HL-60 (cell line): ENCODE data around the gene SHKBP1.

Experiments
- DNase-seq, 2 experiments: peaks; one replicate each; pipeline ENCODE4 v3.0.0-alpha.2; 2010 to 2020; ENCODE audit warnings: low read depth in 1 of 2, low spot score in 1 of 2
- H3K27ac ChIP-seq: fragments of 250-450 bp; sonication (Bioruptor Pico); replicated peaks from 2 replicates; pipeline ENCODE4 v1.5.1; 2020; ENCODE audit warnings: mild to moderate bottlenecking, moderate library complexity
- H3K27me3 ChIP-seq: fragments of 250-450 bp; sonication (Bioruptor Pico); 2 replicates; pipeline ENCODE4 v1.5.1; 2021; ENCODE audit warnings: mild to moderate bottlenecking, moderate library complexity; ENCODE audit not compliant: insufficient read depth, poor library complexity, severe bottlenecking
- H3K4me3 ChIP-seq: replicated peaks from 2 replicates; pipeline ENCODE4 v1.5.1; 2011; ENCODE audit warnings: mild to moderate bottlenecking, control low read depth, low read length; ENCODE audit not compliant: insufficient read depth
- GABPA ChIP-seq: IDR thresholded peaks from 2 replicates; pipeline ENCODE4 v1.6.1; 2012; ENCODE audit warnings: low read depth
- POLR2AphosphoS5 ChIP-seq: IDR thresholded peaks from 2 replicates; pipeline ENCODE4 v1.6.1; 2012; ENCODE audit warnings: low read depth
- SPI1 ChIP-seq: IDR thresholded peaks from 2 replicates; pipeline ENCODE4 v1.6.1; 2012; ENCODE audit warnings: low read depth, mild to moderate bottlenecking, borderline replicate concordance
- TF ChIP-seq, protein P1 (sequence below): IDR thresholded peaks from one replicate; pipeline ENCODE4 v1.5.1; 2011; ENCODE audit warnings: low read length, control low read depth, inconsistent platforms; ENCODE audit not compliant: insufficient read depth
- TF ChIP-seq, protein P2 (sequence below): IDR thresholded peaks from 2 replicates; pipeline ENCODE4 v1.6.1; 2012; ENCODE audit warnings: low read depth; ENCODE audit not compliant: insufficient replicate concordance

Gene SHKBP1

DNA sequence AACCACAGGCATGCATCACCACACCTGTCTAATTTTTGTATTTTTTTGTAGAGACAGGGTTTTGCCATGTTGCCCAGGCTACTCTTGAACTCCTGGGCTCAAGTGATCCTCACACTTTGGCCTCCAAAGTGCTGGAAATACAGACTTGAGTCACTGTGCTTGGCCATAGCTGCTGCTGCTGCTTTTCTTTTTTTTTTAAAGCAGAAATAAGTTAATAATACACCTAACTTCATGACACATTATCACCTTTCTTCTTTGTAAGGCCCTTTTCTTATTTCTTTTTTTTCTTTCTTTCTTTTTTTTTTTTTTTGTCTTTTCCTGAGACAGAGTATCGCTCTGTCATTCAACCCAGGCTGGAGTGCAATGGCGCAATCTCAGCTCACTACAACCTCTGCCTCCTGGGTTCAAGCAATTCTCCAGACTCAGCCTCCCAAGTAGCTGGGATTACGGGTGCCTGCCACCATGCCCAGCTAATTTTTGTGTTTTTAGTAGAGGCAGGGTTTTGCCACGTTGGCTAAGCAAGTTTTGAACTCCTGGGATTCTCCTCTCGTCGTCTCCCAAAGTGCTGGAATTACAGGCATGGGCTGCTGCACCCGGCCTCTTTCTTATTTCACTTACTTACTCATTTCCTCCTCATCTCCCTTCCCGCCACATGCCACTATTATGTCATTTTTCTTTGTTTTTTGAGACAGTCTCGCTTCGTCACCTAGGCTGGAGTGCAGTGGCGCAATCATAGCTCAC, 8.7 kb downstream of the SHKBP1 start:
- Histone ChIP-seq H3K4me3 (no peak overlapping the region), H3K27me3 (no peaks in the 10 kb centered on the region), H3K27ac (no peak overlapping the region; the same call in 1 of the 2 replicates)
- TF ChIP-seq POLR2AphosphoS5 (no peak), GABPA (no peak), SPI1 (no peak)
- TF ChIP-seq, protein P1, sequence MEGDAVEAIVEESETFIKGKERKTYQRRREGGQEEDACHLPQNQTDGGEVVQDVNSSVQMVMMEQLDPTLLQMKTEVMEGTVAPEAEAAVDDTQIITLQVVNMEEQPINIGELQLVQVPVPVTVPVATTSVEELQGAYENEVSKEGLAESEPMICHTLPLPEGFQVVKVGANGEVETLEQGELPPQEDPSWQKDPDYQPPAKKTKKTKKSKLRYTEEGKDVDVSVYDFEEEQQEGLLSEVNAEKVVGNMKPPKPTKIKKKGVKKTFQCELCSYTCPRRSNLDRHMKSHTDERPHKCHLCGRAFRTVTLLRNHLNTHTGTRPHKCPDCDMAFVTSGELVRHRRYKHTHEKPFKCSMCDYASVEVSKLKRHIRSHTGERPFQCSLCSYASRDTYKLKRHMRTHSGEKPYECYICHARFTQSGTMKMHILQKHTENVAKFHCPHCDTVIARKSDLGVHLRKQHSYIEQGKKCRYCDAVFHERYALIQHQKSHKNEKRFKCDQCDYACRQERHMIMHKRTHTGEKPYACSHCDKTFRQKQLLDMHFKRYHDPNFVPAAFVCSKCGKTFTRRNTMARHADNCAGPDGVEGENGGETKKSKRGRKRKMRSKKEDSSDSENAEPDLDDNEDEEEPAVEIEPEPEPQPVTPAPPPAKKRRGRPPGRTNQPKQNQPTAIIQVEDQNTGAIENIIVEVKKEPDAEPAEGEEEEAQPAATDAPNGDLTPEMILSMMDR: no peak
- TF ChIP-seq, protein P2, sequence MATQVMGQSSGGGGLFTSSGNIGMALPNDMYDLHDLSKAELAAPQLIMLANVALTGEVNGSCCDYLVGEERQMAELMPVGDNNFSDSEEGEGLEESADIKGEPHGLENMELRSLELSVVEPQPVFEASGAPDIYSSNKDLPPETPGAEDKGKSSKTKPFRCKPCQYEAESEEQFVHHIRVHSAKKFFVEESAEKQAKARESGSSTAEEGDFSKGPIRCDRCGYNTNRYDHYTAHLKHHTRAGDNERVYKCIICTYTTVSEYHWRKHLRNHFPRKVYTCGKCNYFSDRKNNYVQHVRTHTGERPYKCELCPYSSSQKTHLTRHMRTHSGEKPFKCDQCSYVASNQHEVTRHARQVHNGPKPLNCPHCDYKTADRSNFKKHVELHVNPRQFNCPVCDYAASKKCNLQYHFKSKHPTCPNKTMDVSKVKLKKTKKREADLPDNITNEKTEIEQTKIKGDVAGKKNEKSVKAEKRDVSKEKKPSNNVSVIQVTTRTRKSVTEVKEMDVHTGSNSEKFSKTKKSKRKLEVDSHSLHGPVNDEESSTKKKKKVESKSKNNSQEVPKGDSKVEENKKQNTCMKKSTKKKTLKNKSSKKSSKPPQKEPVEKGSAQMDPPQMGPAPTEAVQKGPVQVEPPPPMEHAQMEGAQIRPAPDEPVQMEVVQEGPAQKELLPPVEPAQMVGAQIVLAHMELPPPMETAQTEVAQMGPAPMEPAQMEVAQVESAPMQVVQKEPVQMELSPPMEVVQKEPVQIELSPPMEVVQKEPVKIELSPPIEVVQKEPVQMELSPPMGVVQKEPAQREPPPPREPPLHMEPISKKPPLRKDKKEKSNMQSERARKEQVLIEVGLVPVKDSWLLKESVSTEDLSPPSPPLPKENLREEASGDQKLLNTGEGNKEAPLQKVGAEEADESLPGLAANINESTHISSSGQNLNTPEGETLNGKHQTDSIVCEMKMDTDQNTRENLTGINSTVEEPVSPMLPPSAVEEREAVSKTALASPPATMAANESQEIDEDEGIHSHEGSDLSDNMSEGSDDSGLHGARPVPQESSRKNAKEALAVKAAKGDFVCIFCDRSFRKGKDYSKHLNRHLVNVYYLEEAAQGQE: no peak
- peak; percentile 70 to 75 for DNase-seq

DNA sequence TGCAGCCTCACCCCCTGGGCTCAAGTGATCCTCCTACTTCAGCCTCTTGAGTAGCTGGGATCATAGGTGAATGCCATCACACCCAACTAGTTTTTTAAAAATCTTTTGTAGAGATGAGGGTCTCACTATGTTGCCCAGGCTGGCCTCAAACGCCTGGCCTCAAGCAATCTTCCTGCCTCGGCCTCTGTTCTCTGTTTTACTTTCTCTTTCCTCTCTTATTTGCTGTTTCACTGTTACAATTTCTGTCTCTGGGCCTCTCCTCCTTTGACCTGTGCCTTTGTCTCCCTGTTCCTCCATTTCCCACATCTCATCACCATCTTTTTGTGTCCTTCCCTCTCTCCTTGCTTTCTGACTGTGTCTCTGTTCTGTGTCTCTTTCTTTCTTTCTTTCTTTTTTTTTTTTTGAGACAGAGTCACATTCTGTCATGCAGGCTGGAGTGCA, 9.3 kb downstream of the SHKBP1 start:
- no peak for DNase-seq
- Histone ChIP-seq H3K27ac (no peak overlapping the region), H3K27me3 (no peaks in the 10 kb centered on the region), H3K4me3 (no peak overlapping the region)
- TF ChIP-seq GABPA (no peak), POLR2AphosphoS5 (no peak), SPI1 (no peak)
- TF ChIP-seq, protein P2: no peak
- TF ChIP-seq, protein P1: no peak

DNA sequence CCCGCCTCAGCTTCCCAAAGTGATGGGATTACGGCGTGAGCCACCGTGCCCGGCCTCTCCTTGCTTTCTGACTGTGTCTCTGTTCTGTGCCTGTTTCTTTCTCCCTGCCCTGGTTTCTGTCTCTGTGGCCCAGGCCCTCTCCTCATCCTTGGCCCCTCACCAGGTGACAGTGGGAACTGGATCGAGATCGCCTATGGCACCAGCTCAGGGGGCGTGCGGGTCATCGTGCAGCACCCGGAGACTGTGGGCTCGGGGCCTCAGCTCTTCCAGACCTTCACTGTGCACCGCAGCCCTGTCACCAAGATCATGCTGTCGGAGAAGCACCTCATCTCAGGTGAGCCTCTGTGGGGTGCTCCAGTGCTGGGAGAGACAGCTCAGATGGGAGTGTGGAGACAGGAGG, 9.9 kb downstream of the SHKBP1 start:
- no peaks in the 10 kb centered on the region for H3K27me3 ChIP-seq
- no peak for DNase-seq
- no peak for TF ChIP-seq GABPA
- TF ChIP-seq, protein P1: no peak
- TF ChIP-seq POLR2AphosphoS5: no peak
- no peak for TF ChIP-seq SPI1
- TF ChIP-seq, protein P2: no peak
- H3K27ac ChIP-seq: no peak overlapping the region
- H3K4me3 ChIP-seq: no peak overlapping the region
